Astrocyte (in vitro differentiated cells and primary cell): ENCODE data around the gene ZMPSTE24.

Experiments used
- EZH2 ChIP-seq: IDR thresholded peaks from 2 replicates; pipeline ENCODE4 v1.6.1; 2012; ENCODE audit warnings: mild to moderate bottlenecking, low read length, inconsistent platforms; ENCODE audit not compliant: insufficient read depth
- TF ChIP-seq, protein P1 (sequence below): IDR thresholded peaks from 2 replicates; pipeline ENCODE4 v1.5.1; 2011; ENCODE audit warnings: low read depth, mild to moderate bottlenecking, inconsistent platforms, low read length, moderate library complexity; ENCODE audit not compliant: insufficient read depth

DNA sequence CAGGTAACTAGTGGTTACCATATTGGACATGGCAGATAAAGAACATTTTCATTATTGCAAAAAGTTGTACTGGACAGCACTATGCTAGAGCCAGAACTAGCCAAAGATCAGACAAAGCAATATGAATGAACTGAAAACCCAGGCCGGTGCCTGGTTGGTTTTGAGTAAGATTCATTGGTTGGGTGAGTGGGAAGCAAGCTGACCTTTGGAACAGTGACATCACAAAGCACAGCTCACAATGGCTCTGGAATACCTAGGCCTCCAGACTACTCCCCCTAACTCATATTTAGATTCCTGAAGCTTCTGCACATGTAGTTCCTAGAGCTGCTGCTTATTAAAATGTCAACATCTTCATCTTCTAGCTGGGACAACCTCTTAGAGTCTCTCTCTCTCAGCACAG is 10.4 kb upstream of the ZMPSTE24 start, which contains the start of gene TMCO2:
- TF ChIP-seq, protein P1, sequence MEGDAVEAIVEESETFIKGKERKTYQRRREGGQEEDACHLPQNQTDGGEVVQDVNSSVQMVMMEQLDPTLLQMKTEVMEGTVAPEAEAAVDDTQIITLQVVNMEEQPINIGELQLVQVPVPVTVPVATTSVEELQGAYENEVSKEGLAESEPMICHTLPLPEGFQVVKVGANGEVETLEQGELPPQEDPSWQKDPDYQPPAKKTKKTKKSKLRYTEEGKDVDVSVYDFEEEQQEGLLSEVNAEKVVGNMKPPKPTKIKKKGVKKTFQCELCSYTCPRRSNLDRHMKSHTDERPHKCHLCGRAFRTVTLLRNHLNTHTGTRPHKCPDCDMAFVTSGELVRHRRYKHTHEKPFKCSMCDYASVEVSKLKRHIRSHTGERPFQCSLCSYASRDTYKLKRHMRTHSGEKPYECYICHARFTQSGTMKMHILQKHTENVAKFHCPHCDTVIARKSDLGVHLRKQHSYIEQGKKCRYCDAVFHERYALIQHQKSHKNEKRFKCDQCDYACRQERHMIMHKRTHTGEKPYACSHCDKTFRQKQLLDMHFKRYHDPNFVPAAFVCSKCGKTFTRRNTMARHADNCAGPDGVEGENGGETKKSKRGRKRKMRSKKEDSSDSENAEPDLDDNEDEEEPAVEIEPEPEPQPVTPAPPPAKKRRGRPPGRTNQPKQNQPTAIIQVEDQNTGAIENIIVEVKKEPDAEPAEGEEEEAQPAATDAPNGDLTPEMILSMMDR: no peak
- no peak for TF ChIP-seq EZH2
